Thoracic aorta (tissue), 2 donors: ENCODE results near the gene KIF23. TPM values are rescaled to one million over a fixed set of nuclear protein-coding genes. Genes with fewer than 3 reads are reported as not detected.

Experiments
- ATAC-seq: fragments of 150-250 bp; one replicate; pipeline ENCODE4 v1.8.0; 2017; ENCODE audit warnings: low read depth; ENCODE audit not compliant: insufficient number of reproducible peaks, low FRiP score
- DNase-seq: peaks from one replicate; pipeline ENCODE4 v3.0.0-alpha.2; 2020; ENCODE audit warnings: low spot score
- H3K27ac ChIP-seq, 2 donors: fragments of 200-600 bp; sonication (generic); 1 replicate in 1 of 2; 2 replicates in 1 of 2; pipeline ENCODE4 v1.5.1; 2016; ENCODE audit warnings: mild to moderate bottlenecking in 2 of 2, moderate library complexity in 2 of 2
- H3K27me3 ChIP-seq: fragments of 200-600 bp; sonication (generic); replicated peaks from 2 replicates; pipeline ENCODE4 v1.6.0; 2016; ENCODE audit warnings: mild to moderate bottlenecking; ENCODE audit not compliant: insufficient read depth
- H3K36me3 ChIP-seq: fragments of 200-600 bp; sonication (generic); one replicate; pipeline ENCODE4 v1.5.1; 2016
- H3K4me1 ChIP-seq, 2 donors: fragments of 200-600 bp; sonication (generic); 1 replicate in 1 of 2; 2 replicates in 1 of 2; pipeline versions ENCODE4 v1.5.1 to v1.6.0; 2016; ENCODE audit warnings: low read depth in 2 of 2, mild to moderate bottlenecking in 1 of 2; ENCODE audit not compliant: control insufficient read depth in 1 of 2
- H3K4me3 ChIP-seq: fragments of 200-600 bp; sonication (generic); 2 replicates; pipeline ENCODE4 v1.5.1; 2016; ENCODE audit warnings: mild to moderate bottlenecking
- H3K9me3 ChIP-seq: fragments of 200-600 bp; sonication (generic); 2 replicates; pipeline ENCODE4 v1.5.1; 2016
- total RNA-seq, 2 donors: library from RNA; depleted of rRNA; stranded (reverse); fragments of >200 nt; gene quantifications; one replicate each; pipeline versions ENCODE4 v1.1.0 to v1.2.3, GENCODE V29; 2016
- TF ChIP-seq, protein P1 (sequence below): fragments of 200-600 bp; sonication (generic); IDR thresholded peaks from one replicate; pipeline ENCODE4 v1.5.1; 2019; ENCODE audit warnings: antibody characterized with exemption

Gene KIF23
- total RNA-seq, 2 donors from 2014 or later: 9.8 to 20.6 TPM

DNA sequence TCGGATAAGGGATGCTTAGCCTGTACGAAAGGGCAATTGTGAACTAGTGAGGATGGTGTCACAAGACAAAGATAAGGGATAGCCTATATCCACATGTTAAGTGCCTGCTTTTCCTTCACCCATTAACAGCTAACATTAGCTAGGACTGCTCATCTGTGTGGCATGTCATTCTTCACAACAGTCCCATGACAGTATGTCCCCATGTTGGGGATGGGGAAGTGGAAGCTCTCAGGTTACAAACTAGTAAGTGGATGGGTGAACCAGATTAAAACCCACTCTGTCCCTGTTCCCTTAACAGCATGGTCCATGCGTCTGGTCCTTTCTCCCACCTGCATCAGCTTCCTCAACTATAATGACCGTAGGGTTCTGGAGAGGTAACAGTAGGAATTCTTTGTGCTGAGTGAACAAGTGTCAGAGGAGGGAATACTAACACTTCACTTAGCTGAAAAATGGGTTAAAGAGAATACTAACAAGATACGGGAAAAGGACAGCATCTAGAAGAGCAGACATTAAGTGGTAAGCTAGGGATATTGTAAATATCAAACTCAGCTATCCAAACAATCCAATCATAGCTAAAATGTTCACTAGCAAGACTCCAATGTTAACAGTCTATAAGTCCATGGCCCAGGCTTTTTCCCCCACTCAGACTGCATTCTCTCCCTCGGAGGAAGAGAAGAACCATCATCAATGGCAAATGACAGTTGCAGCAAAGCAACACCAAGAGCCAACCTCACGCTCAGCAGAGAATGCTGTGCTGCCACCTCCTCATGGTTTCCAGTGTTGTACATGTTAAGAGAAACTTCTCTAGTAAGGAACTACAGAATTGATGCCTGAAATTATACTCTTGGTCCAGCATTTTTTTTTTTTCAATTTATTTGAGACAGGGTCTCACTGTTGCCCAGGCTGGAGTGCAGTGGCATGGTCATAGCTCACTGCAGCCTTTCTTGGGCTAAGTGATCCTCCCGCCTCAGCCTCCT is 43.4 kb downstream of the KIF23 start:
- H3K27me3 ChIP-seq: no peaks in the 10 kb centered on the region
- H3K4me1 ChIP-seq: peaks cover 23 to 34% of the 10 kb centered on the region in 2 donors
- ATAC-seq (no peak), DNase-seq (no peak)
- TF ChIP-seq, protein P1, sequence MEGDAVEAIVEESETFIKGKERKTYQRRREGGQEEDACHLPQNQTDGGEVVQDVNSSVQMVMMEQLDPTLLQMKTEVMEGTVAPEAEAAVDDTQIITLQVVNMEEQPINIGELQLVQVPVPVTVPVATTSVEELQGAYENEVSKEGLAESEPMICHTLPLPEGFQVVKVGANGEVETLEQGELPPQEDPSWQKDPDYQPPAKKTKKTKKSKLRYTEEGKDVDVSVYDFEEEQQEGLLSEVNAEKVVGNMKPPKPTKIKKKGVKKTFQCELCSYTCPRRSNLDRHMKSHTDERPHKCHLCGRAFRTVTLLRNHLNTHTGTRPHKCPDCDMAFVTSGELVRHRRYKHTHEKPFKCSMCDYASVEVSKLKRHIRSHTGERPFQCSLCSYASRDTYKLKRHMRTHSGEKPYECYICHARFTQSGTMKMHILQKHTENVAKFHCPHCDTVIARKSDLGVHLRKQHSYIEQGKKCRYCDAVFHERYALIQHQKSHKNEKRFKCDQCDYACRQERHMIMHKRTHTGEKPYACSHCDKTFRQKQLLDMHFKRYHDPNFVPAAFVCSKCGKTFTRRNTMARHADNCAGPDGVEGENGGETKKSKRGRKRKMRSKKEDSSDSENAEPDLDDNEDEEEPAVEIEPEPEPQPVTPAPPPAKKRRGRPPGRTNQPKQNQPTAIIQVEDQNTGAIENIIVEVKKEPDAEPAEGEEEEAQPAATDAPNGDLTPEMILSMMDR: no peak
- no peaks in the 10 kb centered on the region for H3K9me3 ChIP-seq
- peaks cover 14% of the 10 kb centered on the region for H3K36me3 ChIP-seq
- no peak overlapping the region for H3K4me3 ChIP-seq
- H3K27ac ChIP-seq: no peak overlapping the region

DNA sequence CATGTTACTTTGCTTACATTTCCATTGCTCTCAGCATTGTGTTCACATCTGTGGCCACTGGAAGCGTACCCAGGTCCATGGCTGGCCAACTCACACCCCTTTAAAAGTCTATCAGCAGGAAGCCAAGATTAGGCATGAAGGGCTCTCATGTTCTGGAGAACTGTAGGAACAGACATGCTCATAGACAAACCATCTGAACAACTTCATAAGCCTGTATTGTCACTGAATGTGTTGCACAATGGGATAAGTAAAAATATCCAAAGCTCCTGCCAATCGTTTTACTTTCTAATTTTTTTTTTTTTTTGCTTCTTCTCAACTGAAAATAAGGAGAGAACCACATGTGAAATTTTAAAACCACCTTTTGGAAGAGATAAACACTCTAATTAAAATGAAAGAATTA is 44.9 kb downstream of the KIF23 start:
- Histone ChIP-seq H3K4me3 (no peak overlapping the region), H3K4me1 (peaks cover 22 to 39% of the 10 kb centered on the region in 2 donors), H3K27ac (peak overlapping the region in 1 of 2 donors; percentile 3), H3K36me3 (peaks cover 14% of the 10 kb centered on the region), H3K9me3 (no peaks in the 10 kb centered on the region), H3K27me3 (no peaks in the 10 kb centered on the region)
- TF ChIP-seq, protein P1: no peak
- DNase-seq: no peak
- ATAC-seq: no peak

DNA sequence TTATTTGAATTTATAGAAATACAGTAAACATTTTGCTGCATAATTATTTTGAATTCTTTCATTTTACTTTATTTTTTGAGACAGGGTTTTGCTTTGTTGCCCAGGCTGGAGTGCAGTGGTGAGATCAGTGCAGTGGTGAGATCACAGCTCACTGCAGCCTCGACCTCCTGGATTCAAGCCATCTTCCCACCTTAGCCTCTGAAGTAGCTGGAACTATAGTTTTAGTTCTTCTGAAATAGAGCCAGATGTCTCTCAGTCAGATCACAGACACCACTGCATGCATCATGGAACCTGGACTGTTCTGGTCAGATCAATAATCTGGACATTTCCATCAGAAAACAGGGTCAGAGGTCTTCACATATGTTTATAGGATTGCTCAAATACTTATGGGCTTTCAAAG is 46.3 kb downstream of the KIF23 start:
- H3K4me3 ChIP-seq: no peak overlapping the region
- H3K36me3 ChIP-seq: peaks cover 10% of the 10 kb centered on the region
- ATAC-seq (no peak), DNase-seq (no peak)
- TF ChIP-seq, protein P1: no peak
- no peak overlapping the region for H3K27ac ChIP-seq
- H3K9me3 ChIP-seq: no peaks in the 10 kb centered on the region
- H3K4me1 ChIP-seq: peaks cover 9 to 25% of the 10 kb centered on the region in 2 donors
- no peaks in the 10 kb centered on the region for H3K27me3 ChIP-seq

DNA sequence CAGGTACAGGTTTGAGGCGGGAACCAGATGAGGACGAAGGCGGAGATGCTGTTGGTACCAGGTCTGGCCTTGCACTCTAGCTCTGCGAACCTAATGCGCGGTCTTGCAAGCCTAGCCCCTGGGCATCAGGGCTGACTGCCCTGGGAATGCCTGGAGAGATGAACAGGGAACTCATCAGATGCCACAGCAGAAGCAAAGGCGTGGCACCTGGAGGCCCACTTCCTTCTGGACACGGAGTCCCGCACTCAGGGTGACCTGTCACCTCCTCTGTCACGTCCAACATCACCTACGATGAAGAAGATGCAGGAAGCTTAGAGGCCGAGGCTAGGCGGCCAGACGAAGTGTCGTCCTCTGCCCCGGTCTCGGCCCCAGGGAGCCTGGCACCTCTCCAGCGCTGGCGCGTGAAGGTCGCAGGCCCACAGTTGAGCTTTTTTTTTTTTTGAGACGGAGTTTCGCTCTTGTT is 47.9 kb downstream of the KIF23 start:
- DNase-seq (no peak), ATAC-seq (no peak)
- TF ChIP-seq, protein P1: no peak
- Histone ChIP-seq H3K4me1 (peaks cover 6 to 16% of the 10 kb centered on the region in 2 donors), H3K9me3 (no peaks in the 10 kb centered on the region), H3K27ac (peak overlapping the region; percentile 60 to 80), H3K4me3 (peak overlapping the region; percentile 74), H3K27me3 (no peaks in the 10 kb centered on the region), H3K36me3 (no peaks in the 10 kb centered on the region)

DNA sequence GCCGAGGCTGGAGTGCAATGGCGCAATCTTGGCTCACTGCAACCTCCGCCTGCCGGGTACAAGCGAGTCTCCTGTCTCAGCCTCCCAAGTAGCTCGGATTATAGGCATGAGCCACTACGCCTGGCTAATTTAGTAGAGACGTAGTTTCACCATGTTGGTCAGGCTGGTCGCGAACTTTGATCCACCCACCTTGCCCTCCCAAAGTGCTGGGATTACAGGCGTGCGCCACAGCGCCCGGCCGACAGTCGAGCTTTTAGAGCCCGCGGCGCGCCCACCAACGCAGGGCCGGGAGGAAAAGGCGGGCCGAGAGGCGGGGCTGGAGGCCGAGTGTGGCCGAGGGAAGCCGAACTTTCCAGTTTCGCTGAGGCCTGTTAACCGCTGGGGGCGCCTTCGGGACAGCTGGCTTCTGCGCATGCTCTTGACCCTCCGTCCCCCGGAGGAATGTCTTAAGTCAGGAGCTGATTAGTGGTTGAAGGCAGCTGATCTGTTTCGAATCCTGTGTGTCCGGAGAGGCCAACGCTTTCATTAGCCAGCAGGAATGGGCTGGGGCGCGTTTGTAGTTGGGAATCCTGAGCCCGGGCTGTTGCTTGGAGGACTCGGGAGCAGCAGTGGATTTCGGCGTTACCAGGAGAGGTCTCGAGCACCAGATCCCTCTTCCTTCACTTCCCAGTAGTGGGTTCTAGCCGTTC is 48.5 kb downstream of the KIF23 start:
- TF ChIP-seq, protein P1: peak; percentile 84
- Histone ChIP-seq H3K27me3 (no peaks in the 10 kb centered on the region), H3K4me1 (peaks cover 6 to 16% of the 10 kb centered on the region in 2 donors), H3K36me3 (no peaks in the 10 kb centered on the region), H3K4me3 (peak overlapping the region; percentile 74), H3K27ac (peak overlapping the region; percentile 80 to 84), H3K9me3 (no peaks in the 10 kb centered on the region)
- ATAC-seq: peak; percentile 99
- peak; percentile 74 for DNase-seq
